Cardiac muscle cell (in vitro differentiated cells and primary cell): ENCODE measurements around the gene KCTD21. TPM values are rescaled to one million over a fixed set of nuclear protein-coding genes. Genes with fewer than 3 reads are reported as not detected.

ENCODE experiments used
- DNase-seq, 2 donors: peaks; one replicate each; pipeline versions ENCODE4 v3.0.0 to v3.0.0-alpha.2; 2010 to 2017; ENCODE audit warnings: low read depth in 1 of 2, low spot score in 1 of 2
- H3K27ac ChIP-seq: fragments of 200-600 bp; sonication (generic); 2 replicates; pipeline ENCODE4 v1.5.1; 2016
- H3K27me3 ChIP-seq: fragments of 200-600 bp; sonication (generic); 2 replicates; pipeline ENCODE4 v1.6.0; 2016; ENCODE audit warnings: control low read depth
- H3K36me3 ChIP-seq: fragments of 200-600 bp; sonication (generic); 2 replicates; pipeline ENCODE4 v1.5.1; 2016; ENCODE audit warnings: control low read depth
- H3K4me1 ChIP-seq: fragments of 200-600 bp; sonication (generic); 2 replicates; pipeline ENCODE4 v1.8.1; 2017; ENCODE audit warnings: low read depth, mild to moderate bottlenecking, mixed run types
- H3K4me3 ChIP-seq: fragments of 200-600 bp; sonication (generic); 2 replicates; pipeline ENCODE4 v1.5.1; 2016; ENCODE audit warnings: mild to moderate bottlenecking
- H3K9me3 ChIP-seq: fragments of 200-600 bp; sonication (generic); 2 replicates; pipeline ENCODE4 v1.5.1; 2017; ENCODE audit warnings: low read depth, mild to moderate bottlenecking, control low read depth
- CTCF ChIP-seq: IDR thresholded peaks from 2 replicates; pipeline ENCODE4 v1.5.1; 2012; ENCODE audit warnings: low read depth, mild to moderate bottlenecking, low read length
- polyA plus RNA-seq: library from polyadenylated mRNA; unstranded; fragments of >200 nt; fragmentation: Nextera tagmentation; extraction: Ambion mirVana; gene quantifications from 2 replicates; pipeline ENCODE4 v1.2.1, GENCODE V29; 2016
- total RNA-seq: library from RNA; depleted of rRNA; stranded (reverse); fragments of >200 nt; gene quantifications from 2 replicates; pipeline ENCODE4 v1.2.3, GENCODE V29; 2016

KCTD21 gene
- total and polyA plus RNA-seq, 2 experiments from 2014 or later: 5.8 to 8.6 TPM

DNA sequence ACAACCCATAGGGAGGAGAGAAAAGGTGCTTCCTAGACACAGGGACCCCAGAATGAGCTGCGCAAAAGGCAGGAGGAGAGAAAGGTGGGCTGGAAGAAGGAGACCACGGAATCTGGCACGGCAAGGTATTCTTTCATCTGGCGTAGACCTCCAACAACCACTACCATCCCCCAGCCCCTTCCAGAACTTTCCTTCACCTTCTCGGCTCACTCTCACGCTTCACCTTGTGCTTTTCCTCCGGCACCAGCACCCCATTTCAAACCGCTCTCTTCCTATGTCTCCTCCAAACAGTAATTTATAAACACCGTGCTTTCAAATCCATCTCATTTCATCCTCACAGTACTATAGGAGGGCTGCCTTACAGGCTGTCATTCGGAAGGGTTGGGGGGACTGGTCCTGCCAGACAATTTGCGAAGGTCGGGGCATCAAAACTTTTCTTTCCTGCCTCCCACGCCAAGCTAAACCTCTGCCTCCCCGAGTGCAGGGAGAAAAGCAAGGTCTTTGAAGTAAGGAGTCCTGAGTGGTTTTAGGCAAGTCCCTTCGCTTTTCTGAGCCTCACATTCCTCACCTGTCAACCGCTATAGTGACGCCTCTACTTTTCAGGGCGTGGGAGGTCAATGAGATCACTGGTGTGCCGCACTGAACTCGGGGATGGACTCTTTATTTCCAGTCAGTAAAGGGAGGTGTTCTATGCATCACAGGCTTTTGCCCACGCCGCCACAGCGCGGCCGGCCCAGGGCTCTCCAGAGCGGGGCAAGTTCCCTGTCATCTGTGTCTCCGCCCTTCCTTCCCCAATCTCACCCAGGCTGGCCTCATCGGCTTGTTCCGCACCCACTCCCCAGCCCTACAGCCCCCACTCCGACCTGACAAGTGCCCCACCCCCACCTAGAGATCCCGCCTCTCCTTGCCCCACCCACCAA lies 800 bp downstream of the KCTD21 start:
- TF ChIP-seq CTCF: no peak
- Histone ChIP-seq H3K4me3 (peak overlapping the region; percentile 57), H3K36me3 (no peaks in the 10 kb centered on the region), H3K27me3 (no peaks in the 10 kb centered on the region), H3K4me1 (peaks cover 27% of the 10 kb centered on the region), H3K27ac (peak overlapping the region; percentile 78), H3K9me3 (no peaks in the 10 kb centered on the region)
- DNase-seq: peak in 1 of 2 donors; percentile 53

DNA sequence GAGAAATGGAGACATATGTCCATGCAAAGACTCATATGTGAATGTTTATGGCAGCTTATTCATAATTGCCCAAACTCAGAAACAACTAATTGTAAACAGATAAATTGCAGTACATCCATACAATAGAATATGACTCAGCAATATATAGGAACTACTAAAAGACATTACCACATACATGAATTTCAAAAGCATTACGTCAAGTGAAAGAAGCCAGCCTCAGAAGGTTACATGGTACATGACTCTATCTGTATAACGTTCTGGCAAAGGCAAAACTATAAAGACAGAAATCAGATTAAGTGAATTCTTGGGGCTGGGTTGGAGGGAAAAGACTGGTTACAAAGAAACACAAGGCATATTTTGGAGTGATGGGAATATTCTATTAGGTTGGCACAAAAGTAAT lies 7.2 kb downstream of the KCTD21 start:
- Histone ChIP-seq H3K36me3 (no peaks in the 10 kb centered on the region), H3K4me1 (peaks cover 20% of the 10 kb centered on the region), H3K27ac (no peak overlapping the region), H3K4me3 (no peak overlapping the region), H3K9me3 (no peaks in the 10 kb centered on the region), H3K27me3 (no peaks in the 10 kb centered on the region)
- DNase-seq: peak in 1 of 2 donors; percentile 68
- TF ChIP-seq CTCF: no peak

- Histone ChIP-seq H3K4me3 (no peak overlapping the region), H3K9me3 (no peaks in the 10 kb centered on the region), H3K36me3 (no peaks in the 10 kb centered on the region), H3K4me1 (peaks cover 20% of the 10 kb centered on the region), H3K27me3 (no peaks in the 10 kb centered on the region), H3K27ac (no peak overlapping the region)
- no peak for TF ChIP-seq CTCF
- DNase-seq: no peak
Measured at GRCh38 chr11:78180751-78181150, 7.7 kb downstream of the KCTD21 start.

- H3K9me3 ChIP-seq: no peaks in the 10 kb centered on the region
- TF ChIP-seq CTCF: no peak
- DNase-seq: no peak
- no peaks in the 10 kb centered on the region for H3K36me3 ChIP-seq
- peaks cover 20% of the 10 kb centered on the region for H3K4me1 ChIP-seq
- peak overlapping the region; percentile 48 for H3K27ac ChIP-seq
- H3K4me3 ChIP-seq: no peak overlapping the region
- H3K27me3 ChIP-seq: no peaks in the 10 kb centered on the region
Measured at GRCh38 chr11:78179459-78180071, 8.9 kb downstream of the KCTD21 start.

DNA sequence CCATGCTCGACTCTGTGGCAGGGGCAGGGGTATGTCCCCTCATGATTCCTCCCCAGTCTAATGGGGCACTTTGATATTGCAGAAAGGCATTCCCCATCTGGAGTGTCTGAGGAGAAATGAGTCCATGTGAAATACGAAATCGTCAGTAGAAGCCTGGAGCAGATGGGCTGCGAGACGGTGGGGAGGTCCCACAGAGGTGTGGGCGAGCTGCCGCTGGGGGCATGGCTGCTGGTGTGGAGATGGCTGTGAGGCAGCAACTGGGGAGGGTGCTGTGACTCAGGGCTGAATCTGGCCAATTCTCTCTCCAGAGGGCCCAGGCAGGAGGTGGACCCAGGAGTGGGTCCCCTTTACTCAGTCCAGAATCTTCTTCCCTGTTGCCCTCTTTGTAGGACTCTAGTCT lies 11.2 kb downstream of the KCTD21 start:
- no peak overlapping the region for H3K4me3 ChIP-seq
- H3K9me3 ChIP-seq: no peaks in the 10 kb centered on the region
- no peaks in the 10 kb centered on the region for H3K27me3 ChIP-seq
- no peak for DNase-seq
- peak overlapping the region; percentile 56 for H3K27ac ChIP-seq
- no peak for TF ChIP-seq CTCF
- peaks cover 4% of the 10 kb centered on the region for H3K36me3 ChIP-seq
- H3K4me1 ChIP-seq: peaks cover 20% of the 10 kb centered on the region
